Urinary bladder (tissue), 4 donors: Measurements from ENCODE around the gene LRRC56. TPM values are rescaled to one million over a fixed set of nuclear protein-coding genes. Genes with fewer than 3 reads are reported as not detected.
A peak's percentile ranks its signal among the peaks of the same experiment; 100 is the strongest.

Experiments used
- DNase-seq: peaks from one replicate; pipeline ENCODE4 v3.0.0-alpha.2; 2015; ENCODE audit errors: extremely low spot score
- H3K27ac ChIP-seq: one replicate; pipeline ENCODE4 v1.5.1; 2013; ENCODE audit warnings: low read depth, mild to moderate bottlenecking, moderate library complexity
- H3K36me3 ChIP-seq: one replicate; pipeline ENCODE4 v1.6.1; 2013; ENCODE audit warnings: mild to moderate bottlenecking, moderate library complexity; ENCODE audit not compliant: insufficient read depth
- H3K4me1 ChIP-seq: one replicate; pipeline ENCODE4 v1.6.1; 2013; ENCODE audit warnings: mild to moderate bottlenecking, moderate library complexity; ENCODE audit not compliant: insufficient read depth
- H3K4me3 ChIP-seq: one replicate; pipeline ENCODE4 v1.5.1; 2013; ENCODE audit warnings: low read depth, low read length
- WGBS: extraction: QIAGEN DNeasy Blood & Tissue Kit; methylation state at CpG from one replicate; pipeline ENCODE4 v1.1.7; 2013; 5-methylcytosine and 5-hydroxymethylcytosine counted together
- polyA plus RNA-seq: library from polyadenylated mRNA; stranded (reverse); fragments of 200-250 nt; gene quantifications from one replicate; pipeline ENCODE4 v1.2.3, GENCODE V29; 2013
- total RNA-seq: library from RNA; depleted of rRNA; stranded (reverse); fragments of >200 nt; gene quantifications from one replicate; pipeline ENCODE4 v1.2.3, GENCODE V29; 2014
- donor health status: healthy with polysubstance abuse.
- donor health status: healthy.

Gene LRRC56
- total and polyA plus RNA-seq, 2 donors = 0.90 to 0.96 TPM

DNA sequence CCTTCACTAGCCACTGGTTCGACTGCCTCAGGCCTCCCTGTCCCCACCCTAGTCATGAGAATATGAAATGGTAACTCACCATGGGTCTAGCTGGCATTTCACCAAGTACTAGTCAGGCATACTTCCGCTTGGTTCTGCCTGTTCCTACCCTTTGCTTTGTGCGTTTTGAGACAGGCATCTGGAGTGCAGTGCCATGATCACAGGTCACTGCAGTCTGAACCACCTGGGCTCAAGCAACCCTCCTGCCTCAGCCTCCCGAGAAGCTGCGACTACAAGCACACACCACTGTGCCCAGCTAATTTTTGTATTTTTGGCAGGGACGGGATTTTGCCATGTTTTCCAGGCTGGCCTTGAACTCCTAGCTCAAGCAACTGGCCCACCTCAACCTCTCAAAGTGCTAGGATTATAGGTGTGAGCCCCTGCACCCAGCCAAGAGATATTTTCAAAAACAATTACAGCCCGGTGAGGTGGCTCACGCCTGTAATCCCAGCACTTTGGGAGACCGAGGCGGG lies 16.1 kb upstream of the LRRC56 start:
- Histone ChIP-seq H3K4me1 (no peaks in the 10 kb centered on the region), H3K4me3 (no peak overlapping the region), H3K27ac (no peak overlapping the region), H3K36me3 (no peaks in the 10 kb centered on the region)
- no peak for DNase-seq
- 88% methylated on average over 10 of the region's 10 CpGs for WGBS

DNA sequence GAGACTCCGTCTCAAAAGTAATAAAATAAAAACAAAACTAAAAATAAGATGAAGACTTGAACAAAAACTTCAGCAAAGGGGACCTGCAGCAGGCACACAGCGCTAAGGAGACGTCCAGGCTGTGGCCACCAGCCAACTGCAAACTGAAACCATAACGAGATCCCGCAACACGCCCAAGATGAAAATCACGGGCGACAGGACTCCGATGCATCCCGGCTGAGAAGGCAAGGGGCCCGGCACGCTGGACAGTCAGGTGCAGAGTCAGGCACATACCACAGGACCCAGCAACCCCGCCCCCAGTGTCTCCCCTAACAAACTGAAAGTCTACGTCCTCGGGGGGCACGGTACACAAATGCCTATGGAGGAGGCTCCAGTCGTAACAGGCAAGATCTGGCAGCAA lies 11.1 kb upstream of the LRRC56 start:
- no peak for DNase-seq
- Histone ChIP-seq H3K4me3 (no peak overlapping the region), H3K27ac (no peak overlapping the region), H3K36me3 (no peaks in the 10 kb centered on the region), H3K4me1 (no peaks in the 10 kb centered on the region)
- 75% methylated on average over 17 of the region's 17 CpGs for WGBS

DNA sequence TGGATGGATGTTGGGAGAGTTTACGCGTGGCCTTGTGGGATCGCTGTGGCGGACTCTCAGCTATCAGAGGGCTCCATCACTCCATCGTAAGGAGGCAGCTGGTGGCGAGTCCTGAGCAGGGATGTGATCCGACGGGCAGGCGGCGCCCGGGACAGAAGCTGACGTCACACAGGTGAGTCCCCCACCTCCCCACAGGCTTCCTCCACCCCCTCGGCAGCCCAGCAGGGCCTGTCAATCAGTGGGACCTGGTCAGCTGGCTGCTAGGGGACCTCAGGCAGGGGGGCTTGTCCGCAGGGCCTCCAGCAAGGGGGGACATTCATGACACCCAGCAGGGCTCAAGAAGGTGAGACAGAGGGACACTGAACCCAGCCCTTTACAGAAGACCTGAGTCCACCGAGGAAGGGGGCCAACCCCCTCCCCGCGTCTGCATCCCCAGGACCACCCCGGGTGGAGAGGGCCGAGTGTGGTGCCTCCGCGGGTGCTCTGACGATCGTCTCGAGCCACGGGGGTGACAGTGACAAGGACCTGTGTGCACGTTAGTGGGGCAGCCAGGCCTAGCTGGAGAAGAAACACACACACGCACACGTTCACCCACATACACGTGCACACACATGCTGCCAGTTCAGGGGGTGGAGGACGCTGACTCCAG lies 9.0 kb upstream of the LRRC56 start:
- no peak overlapping the region for H3K4me3 ChIP-seq
- no peak for DNase-seq
- 80% methylated on average over 30 of the region's 30 CpGs for WGBS
- peaks cover 7% of the 10 kb centered on the region for H3K36me3 ChIP-seq
- H3K27ac ChIP-seq = no peak overlapping the region
- H3K4me1 ChIP-seq = no peaks in the 10 kb centered on the region

DNA sequence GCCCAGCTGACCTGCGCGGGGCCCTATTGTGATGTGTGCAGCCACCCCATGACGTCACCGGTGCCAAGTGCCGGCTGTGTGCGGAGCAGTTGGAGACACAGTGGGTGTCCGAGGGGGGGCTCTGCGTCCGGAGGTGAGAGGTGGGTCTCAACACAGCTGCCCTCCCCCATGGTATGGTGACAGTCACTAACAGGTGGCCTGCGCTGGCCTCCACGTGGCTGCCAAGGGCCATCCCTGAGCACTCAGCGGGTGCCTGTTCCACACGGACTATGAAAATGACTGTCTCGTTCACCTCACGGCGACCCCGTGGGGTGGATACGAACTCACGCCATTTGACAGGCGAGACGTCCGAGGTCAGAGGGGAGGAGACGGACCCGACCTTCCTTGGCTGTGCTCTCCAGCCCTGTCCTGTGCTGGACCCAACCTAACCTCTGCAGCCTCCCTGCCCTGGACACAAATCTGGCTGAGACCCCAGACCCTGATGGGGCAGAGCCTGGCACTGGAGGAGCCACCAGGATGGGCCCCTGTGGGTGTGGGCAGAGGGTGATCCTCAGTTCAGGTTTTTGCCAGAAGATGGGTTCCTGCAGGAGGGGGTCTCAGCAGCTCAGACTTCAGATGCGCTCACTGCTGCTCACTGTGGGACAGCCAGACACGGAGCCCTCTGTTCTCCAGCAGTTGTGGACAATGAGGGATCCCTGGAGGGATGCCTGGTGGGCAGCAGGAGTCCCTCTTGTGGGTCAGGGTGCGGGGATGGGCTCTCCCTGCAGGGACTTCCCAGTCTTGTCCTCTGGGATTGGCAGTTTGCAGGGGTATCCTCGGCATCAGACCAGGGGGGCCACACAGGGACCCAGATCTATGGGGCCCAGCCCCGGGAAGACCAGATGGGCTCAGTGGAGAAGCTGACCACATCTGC lies 8.3 kb upstream of the LRRC56 start:
- WGBS = 71% methylated on average over 29 of the region's 29 CpGs
- Histone ChIP-seq H3K36me3 (peaks cover 7% of the 10 kb centered on the region), H3K4me3 (no peak overlapping the region), H3K27ac (no peak overlapping the region), H3K4me1 (no peaks in the 10 kb centered on the region)
- no peak for DNase-seq

DNA sequence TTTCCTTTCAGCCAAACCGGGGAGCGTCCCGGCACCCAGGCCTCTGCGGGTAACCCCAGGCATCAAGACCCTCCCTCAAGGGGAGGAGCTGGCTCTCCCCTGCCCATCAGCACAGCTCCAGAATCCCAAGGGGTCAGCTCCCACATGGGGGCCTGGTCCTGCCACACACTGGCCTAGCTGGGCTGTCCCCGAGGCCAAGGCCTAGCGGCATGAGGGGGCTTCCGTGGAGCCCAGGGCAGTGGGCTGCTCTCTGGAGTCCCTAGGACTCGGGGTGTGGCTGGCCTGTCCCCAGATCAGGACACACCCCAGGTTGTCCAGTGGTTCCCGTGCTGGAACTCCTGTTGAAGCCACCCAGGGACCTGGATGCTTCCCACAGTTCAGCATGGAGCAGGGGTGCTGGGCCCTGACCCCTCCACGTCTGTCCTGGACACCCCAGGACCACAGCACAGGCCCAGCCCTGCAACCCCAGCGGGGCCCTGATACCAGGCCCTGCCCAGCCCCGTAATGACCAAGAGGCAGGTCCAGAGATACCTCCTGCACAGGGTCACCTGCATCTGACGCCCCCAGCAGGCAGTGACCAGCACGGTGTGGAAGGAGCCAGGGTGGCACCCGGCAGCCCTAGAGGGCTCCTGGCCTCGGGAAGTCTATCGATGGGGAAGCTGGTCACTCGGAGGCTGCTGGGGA lies 7.5 kb upstream of the LRRC56 start:
- no peak for DNase-seq
- no peak overlapping the region for H3K27ac ChIP-seq
- H3K4me1 ChIP-seq = no peaks in the 10 kb centered on the region
- WGBS = 78% methylated on average over 18 of the region's 18 CpGs
- H3K36me3 ChIP-seq = peaks cover 7% of the 10 kb centered on the region
- H3K4me3 ChIP-seq = no peak overlapping the region

DNA sequence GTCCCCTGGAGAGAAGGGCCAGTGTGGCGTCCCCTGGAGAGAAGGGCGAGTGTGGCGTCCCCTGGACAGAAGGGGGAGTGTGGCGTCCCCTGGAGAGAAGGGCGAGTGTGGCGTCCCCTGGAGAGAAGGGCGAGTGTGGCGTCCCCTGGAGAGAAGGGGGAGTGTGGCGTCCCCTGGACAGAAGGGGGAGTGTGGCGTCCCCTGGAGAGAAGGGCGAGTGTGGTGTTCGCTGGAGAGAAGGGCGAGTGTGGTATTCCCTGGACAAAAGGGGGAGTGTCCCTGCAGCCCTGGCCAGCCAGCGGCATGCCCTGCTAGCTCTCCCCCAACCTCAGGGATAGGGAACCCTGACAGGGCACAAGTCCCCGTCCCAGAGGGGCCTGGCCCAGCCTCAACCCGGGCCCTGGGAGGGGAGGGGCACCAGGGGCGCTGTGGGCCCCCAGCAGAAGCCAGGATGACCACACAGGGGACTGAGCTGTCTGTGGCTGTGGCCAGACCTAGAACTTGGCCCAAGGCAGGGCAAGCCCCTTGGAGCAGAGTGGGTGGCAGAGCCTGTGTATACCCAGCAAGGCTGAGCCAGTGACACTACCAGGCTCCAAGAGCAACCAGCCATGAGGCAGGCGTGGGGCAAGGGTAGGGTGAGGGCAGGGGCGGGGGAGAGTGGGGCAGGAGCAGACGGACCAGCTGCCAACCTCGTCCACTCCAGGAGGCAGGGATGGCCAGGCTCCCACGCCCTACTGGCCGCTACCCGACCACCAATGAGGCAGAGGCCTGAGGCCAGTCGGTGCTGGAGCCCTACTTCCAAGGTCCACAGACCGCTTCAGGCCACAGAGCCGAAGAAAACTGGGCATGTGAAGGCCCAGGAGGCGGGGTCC lies 6.1 kb upstream of the LRRC56 start:
- WGBS = 85% methylated on average over 28 of the region's 28 CpGs
- Histone ChIP-seq H3K4me1 (no peaks in the 10 kb centered on the region), H3K36me3 (peaks cover 7% of the 10 kb centered on the region), H3K27ac (no peak overlapping the region), H3K4me3 (no peak overlapping the region)
- DNase-seq = no peak

DNA sequence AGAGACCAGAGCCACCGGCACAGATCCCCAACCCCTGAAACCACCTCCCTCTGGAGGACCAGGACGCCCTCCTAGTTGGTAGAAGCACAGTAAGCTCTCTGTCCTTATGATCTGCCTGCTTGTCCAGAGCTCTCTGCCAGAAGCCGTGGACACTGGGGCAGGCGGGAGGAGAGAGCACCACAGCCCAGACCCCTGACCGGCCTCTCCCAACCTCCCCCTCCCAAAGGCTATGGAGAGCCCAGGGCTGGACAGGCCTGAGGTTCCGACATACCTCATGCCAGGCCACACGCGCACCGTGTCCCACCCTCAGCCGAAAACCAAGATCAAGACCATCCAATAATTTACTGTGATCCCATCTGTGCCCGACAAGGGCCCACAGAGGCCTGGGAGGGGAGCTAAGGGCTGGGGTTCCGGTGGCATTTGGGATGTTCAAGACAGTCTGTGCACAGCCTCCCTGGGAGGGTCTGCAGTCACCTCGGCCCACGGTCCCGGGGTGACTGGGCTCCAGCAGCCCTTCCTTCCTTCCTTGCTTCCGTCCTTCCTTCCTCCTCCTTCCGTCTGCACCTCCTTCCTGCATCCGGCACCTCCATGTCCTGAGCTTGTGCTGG lies 5.3 kb upstream of the LRRC56 start:
- 90% methylated on average over 18 of the region's 18 CpGs for WGBS
- H3K4me3 ChIP-seq = no peak overlapping the region
- DNase-seq = no peak
- H3K4me1 ChIP-seq = no peaks in the 10 kb centered on the region
- H3K36me3 ChIP-seq = peaks cover 7% of the 10 kb centered on the region
- no peak overlapping the region for H3K27ac ChIP-seq

DNA sequence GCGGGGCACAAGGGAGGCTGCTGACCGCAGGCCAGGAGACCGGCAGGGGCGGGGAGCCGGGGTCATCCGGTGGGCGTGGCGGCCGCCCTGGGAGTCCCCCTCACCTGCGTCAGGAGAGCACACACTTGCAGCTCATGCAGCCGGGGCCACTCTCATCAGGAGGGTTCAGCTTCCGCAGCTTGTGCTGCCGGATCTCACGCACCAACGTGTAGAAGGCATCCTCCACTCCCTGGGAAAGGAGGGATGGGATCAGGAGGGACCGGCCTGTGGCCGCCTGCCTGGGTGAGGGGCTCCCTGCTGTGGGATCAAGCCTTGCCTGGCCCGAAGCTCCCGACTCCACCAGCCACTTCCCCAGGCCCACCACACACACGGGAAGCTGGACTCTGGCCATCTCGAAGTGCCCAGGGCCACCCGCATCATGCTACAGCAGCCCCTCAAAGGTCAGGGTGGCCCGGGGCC lies 4.8 kb upstream of the LRRC56 start:
- 87% methylated on average over 23 of the region's 23 CpGs for WGBS
- no peak for DNase-seq

DNA sequence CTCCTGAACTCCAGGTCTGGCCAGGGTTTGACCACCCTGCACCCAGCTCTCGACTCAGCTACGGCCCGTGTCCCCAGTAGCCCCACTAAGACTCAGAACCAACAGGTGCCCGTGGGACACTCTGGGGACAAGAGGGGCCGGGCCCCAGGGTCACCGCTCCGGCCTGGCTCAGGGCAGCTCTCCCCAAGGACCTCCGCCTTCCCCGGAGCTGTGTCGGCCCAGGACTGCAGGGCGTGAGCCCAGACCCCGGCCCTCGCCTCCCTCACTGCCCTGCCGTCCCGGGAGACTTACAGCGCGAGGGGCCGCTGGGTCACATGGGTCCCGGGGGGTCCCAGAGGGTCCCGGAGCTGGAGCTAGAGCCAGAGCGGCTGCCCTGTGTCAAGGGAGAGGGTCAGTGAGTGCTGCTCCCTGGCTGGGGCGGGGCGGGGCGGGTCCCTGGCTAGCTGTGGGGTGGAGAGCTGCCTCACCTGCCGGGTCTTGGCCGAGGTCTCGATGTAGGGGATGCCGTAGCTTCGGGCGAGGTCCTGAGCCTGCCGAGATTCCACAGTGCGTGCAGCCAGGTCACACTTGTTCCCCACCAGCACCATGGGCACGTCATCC lies 4.2 kb upstream of the LRRC56 start:
- H3K4me1 ChIP-seq = no peaks in the 10 kb centered on the region

More for the DNA sequence above, 4.8 kb upstream of the LRRC56 start:
- no peaks in the 10 kb centered on the region for H3K4me1 ChIP-seq
- H3K36me3 ChIP-seq = peaks cover 7% of the 10 kb centered on the region
- H3K4me3 ChIP-seq = no peak overlapping the region
- H3K27ac ChIP-seq = no peak overlapping the region

DNA sequence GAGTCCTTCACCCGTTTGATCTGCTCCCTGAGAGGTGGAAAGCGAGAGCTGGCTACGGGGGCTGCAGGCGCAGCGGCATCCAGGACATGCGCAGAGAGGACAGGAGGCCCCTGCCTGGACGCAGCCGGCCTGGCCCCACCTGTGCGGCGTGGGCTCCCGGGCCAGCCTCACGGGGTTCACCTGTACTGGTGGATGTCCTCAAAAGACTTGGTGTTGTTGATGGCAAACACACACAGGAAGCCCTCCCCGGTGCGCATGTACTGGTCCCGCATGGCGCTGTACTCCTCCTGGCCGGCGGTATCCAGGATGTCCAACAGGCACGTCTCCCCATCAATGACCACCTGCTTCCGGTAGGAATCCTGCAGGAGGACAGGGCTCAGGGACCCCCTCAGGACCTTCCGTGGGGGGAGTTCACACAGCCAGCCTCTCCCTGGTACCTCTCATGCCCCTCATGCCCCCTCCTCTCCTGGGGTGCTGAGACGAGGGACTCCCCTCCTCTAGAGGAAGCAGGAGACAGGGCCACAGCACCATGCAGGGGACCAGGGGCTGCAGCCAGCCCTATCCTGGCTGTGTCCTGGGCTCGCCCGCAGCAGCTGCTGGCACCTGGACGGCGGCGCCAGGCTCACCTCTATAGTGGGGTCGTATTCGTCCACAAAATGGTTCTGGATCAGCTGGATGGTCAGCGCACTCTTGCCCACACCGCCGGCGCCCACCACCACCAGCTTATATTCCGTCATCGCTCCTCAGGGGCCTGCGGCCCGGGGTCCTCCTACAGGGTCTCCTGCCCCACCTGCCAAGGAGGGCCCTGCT lies 3.5 kb upstream of the LRRC56 start:
- Histone ChIP-seq H3K4me1 (no peaks in the 10 kb centered on the region), H3K4me3 (peak overlapping the region; percentile 86), H3K36me3 (peaks cover 7% of the 10 kb centered on the region), H3K27ac (no peak overlapping the region)
- no peak for DNase-seq
- WGBS = 94% methylated on average over 37 of the region's 37 CpGs

More for the DNA sequence above, 4.2 kb upstream of the LRRC56 start:
- no peak for DNase-seq
- Histone ChIP-seq H3K4me3 (no peak overlapping the region), H3K36me3 (peaks cover 7% of the 10 kb centered on the region), H3K27ac (no peak overlapping the region)
- WGBS = 92% methylated on average over 33 of the region's 33 CpGs

DNA sequence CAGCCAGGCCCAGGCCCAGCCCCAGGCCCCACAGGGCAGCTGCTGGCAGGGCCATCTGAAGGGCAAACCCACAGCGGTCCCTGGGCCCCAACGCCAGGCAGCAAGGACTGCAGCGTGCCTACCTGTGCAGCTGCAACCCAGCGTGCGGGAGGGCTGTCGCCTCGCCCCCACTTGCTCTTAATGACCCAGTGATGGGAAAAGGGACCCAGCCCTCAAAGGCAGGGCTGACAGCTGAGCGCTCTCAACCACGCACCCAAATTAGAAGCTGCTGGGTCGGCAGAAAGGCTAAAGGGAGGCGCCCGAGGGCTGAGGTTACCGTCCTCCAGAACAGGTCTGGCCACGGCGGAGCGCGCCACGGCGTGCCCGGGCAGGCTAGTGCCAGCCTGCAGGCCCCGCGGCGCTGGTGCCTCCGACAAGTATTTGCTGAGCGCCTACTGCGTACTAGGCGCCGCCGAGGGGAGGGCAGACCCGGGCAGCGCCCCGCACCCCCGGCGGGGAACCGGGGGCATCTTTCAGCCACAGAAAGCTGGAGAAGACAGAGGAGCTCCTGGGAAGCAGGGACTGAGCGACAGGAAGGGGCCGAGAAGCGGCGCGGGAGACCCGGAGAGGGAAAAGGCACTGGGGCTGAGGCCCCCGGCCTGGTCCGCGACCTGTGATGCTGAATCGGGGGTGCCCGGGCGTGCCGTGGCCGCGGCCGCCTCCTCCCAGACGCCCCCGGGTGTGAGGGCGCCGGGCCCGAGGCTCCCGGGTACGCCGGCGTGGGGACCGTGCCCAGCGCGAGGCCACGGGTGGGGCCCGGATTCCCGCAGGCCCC lies 2.7 kb upstream of the LRRC56 start:
- peaks cover 7% of the 10 kb centered on the region for H3K36me3 ChIP-seq
- peak overlapping the region; percentile 86 for H3K4me3 ChIP-seq
- H3K4me1 ChIP-seq = no peaks in the 10 kb centered on the region
- WGBS = 9% methylated on average over 66 of the region's 66 CpGs
- no peak for DNase-seq
- peak overlapping the region; percentile 87 for H3K27ac ChIP-seq
